DMS153 (cell line): ENCODE results near the gene AK8.

Experiments used
- DNase-seq: peaks from one replicate; lab custom pipeline; 2025; lab: John Stamatoyannopoulos, UW

Gene AK8

GRCh38 chr9:132770770-132771310 is 107.2 kb downstream of the AK8 start:
- DNase-seq, result no peak

- DNase-seq, result peak; percentile 45
Observed at GRCh38 chr9:132769906-132770769, 107.9 kb downstream of the AK8 start.

- DNase-seq, result peak; percentile 69
Observed at GRCh38 chr9:132768932-132769905, 108.9 kb downstream of the AK8 start.

- DNase-seq, result no peak
Observed at GRCh38 chr9:132763574-132763973, 114.5 kb downstream of the AK8 start.

- DNase-seq, result no peak
Observed at GRCh38 chr9:132762896-132763295, 115.2 kb downstream of the AK8 start.

- DNase-seq, result no peak
Observed at GRCh38 chr9:132761602-132762001, 116.5 kb downstream of the AK8 start.

GRCh38 chr9:132760057-132760456 is 118.0 kb downstream of the AK8 start:
- no peak for DNase-seq

GRCh38 chr9:132757016-132757415 is 121.1 kb downstream of the AK8 start:
- DNase-seq, result no peak

- no peak for DNase-seq
Observed at GRCh38 chr9:132756214-132756845, 121.8 kb downstream of the AK8 start.

- no peak for DNase-seq
Observed at GRCh38 chr9:132755096-132755495, 123.0 kb downstream of the AK8 start.

- DNase-seq, result no peak
Observed at GRCh38 chr9:132754236-132754635, 123.8 kb downstream of the AK8 start.

GRCh38 chr9:132753593-132753880 is 124.5 kb downstream of the AK8 start:
- DNase-seq, result no peak

GRCh38 chr9:132752877-132753592 is 125.0 kb downstream of the AK8 start:
- DNase-seq, result no peak

GRCh38 chr9:132750668-132751067 is 127.4 kb downstream of the AK8 start:
- no peak for DNase-seq

- no peak for DNase-seq
Observed at GRCh38 chr9:132749306-132749705, 128.8 kb downstream of the AK8 start.

GRCh38 chr9:132748450-132748849 is 129.6 kb downstream of the AK8 start:
- no peak for DNase-seq

- DNase-seq, result no peak
Observed at GRCh38 chr9:132745756-132746709, 132.1 kb downstream of the AK8 start.

GRCh38 chr9:132744881-132745755 is 133.0 kb downstream of the AK8 start:
- DNase-seq, result peak; percentile 18

GRCh38 chr9:132743931-132744479 is 134.1 kb downstream of the AK8 start:
- DNase-seq, result no peak
